ENCODE data around the gene HCN1. TPM values are rescaled to one million over a fixed set of nuclear protein-coding genes. Genes with fewer than 3 reads are reported as not detected.

Gene HCN1
- total and polyA plus RNA-seq, 2 of the 8 experiments (the other 6 are each of a cell fraction or from before 2014, with no cell fraction given), result 1.1 to 6.7 TPM

GRCh38 chr5:45737153-45737552 lies 41.0 kb upstream of the HCN1 start:
- 84% methylated on average over 5 of the region's 5 CpGs; no CpG with 5 or more reads in 1 of the 2 experiments for WGBS, 2 experiments (ENCODE audit: extremely low coverage in 1 of 2, insufficient coverage in 1 of 2, insufficient read length in 1 of 2, insufficient replicate concordance in 2 of 2, low coverage in 1 of 2, low lambda C conversion rate in 2 of 2, missing lambda C conversion rate in 1 of 2)
- Histone ChIP-seq H2BK120ac (replicated peaks; ENCODE audit: low read depth, low read length) (no peak overlapping the region), H3K4me2 (ENCODE audit: insufficient read depth in 1 of 2, low read depth in 2 of 2, low read length in 2 of 2) (no peak overlapping the region), H2AK5ac (ENCODE audit: low read depth, low read length) (no peak overlapping the region), H4K8ac (ENCODE audit: extremely low read depth, insufficient read depth, low read length) (no peak overlapping the region), H4K5ac (ENCODE audit: insufficient read length, low read depth, low read length) (no peak overlapping the region), H3K4me3 (ENCODE audit: extremely low read depth in 1 of 4, insufficient read depth in 2 of 4, low read depth in 3 of 4, low read length in 4 of 4) (no peak overlapping the region), H3K27ac (ENCODE audit: low read depth, low read length) (no peak overlapping the region), H3K36me3 (ENCODE audit: control insufficient read depth in 2 of 4, insufficient read depth in 4 of 4, low read length in 3 of 4) (no peaks in the 10 kb centered on the region), H3K9ac (replicated peaks in 1 of 4; ENCODE audit: extremely low read depth in 1 of 4, low read depth in 3 of 4, low read length in 3 of 4) (no peak overlapping the region), H2BK12ac (ENCODE audit: low read depth, low read length) (no peak overlapping the region), H4K91ac (replicated peaks; ENCODE audit: insufficient read length, low read length) (no peak overlapping the region), H3K9me3 (ENCODE audit: insufficient read depth in 2 of 2, low read depth in 1 of 2, low read length in 1 of 2) (no peaks in the 10 kb centered on the region), H3K23me2 (ENCODE audit: low read depth, low read length) (no peaks in the 10 kb centered on the region; the same call in 1 of the 2 replicates), H3K14ac (ENCODE audit: insufficient read length) (no peak overlapping the region), H3K27me3 (replicated peaks in 1 of 4; ENCODE audit: control insufficient read depth in 3 of 4, extremely low read depth in 1 of 4, insufficient read depth in 3 of 4, low read length in 3 of 4) (no peaks in the 10 kb centered on the region), H2BK15ac (ENCODE audit: low read length) (no peak overlapping the region), H2AFZ (ENCODE audit: low read length) (no peak overlapping the region), H3K79me2 (ENCODE audit: control insufficient read depth in 1 of 2, insufficient read depth in 2 of 2, low read length in 2 of 2) (no peaks in the 10 kb centered on the region), H3K56ac (replicated peaks; ENCODE audit: insufficient read length, low read depth, low read length) (no peak overlapping the region), H3K4ac (replicated peaks; ENCODE audit: insufficient read length, low read depth, low read length) (no peak overlapping the region), H3K23ac (ENCODE audit: insufficient read length) (no peak overlapping the region), H2BK20ac (ENCODE audit: low read length) (no peak overlapping the region), H3K18ac (ENCODE audit: extremely low read depth, low read length) (no peak overlapping the region), H2BK5ac (ENCODE audit: low read depth, low read length) (no peak overlapping the region), H3K79me1 (ENCODE audit: low read depth, low read length) (no peaks in the 10 kb centered on the region), H4K20me1 (replicated peaks in 1 of 2; ENCODE audit: control insufficient read depth in 1 of 2, insufficient read depth in 2 of 2, low read length in 2 of 2) (no peaks in the 10 kb centered on the region), H3K4me1 (replicated peaks in 1 of 4; ENCODE audit: control insufficient read depth in 3 of 4, insufficient read depth in 4 of 4, low read length in 3 of 4) (0 out of 7 replicates have a peak, but pooled peaks cover 0 to 1% (median 0%) of the 10 kb centered on the region in 4 experiments)
- TF ChIP-seq E2F6 (IDR thresholded peaks at IDR 0.05) (no peak), GTF2F1 (IDR thresholded peaks at IDR 0.05; ENCODE audit: borderline replicate concordance, low read depth, low read length) (no peak), SIX5 (IDR thresholded peaks at IDR 0.05; ENCODE audit: low read depth, low read length) (no peak), ATF3 (IDR thresholded peaks at IDR 0.05; ENCODE audit: insufficient read depth, low read depth, low read length) (no peak), BRCA1 (IDR thresholded peaks at IDR 0.05; ENCODE audit: low read depth, low read length) (no peak), TAF1 (IDR thresholded peaks at IDR 0.05; ENCODE audit: low read depth, low read length) (no peak), NANOG (IDR thresholded peaks at IDR 0.05; ENCODE audit: insufficient read depth, low read depth, low read length, poor library complexity, severe bottlenecking) (no peak), JUND (IDR thresholded peaks at IDR 0.05; ENCODE audit: low read length) (no peak), GABPA (IDR thresholded peaks at IDR 0.05; ENCODE audit: borderline replicate concordance, insufficient read depth, low read length) (no peak), MAFK (IDR thresholded peaks at IDR 0.05; ENCODE audit: low read depth, low read length) (no peak), JUN (IDR thresholded peaks at IDR 0.05; ENCODE audit: low read depth, low read length) (no peak)
- TF ChIP-seq, protein P1, sequence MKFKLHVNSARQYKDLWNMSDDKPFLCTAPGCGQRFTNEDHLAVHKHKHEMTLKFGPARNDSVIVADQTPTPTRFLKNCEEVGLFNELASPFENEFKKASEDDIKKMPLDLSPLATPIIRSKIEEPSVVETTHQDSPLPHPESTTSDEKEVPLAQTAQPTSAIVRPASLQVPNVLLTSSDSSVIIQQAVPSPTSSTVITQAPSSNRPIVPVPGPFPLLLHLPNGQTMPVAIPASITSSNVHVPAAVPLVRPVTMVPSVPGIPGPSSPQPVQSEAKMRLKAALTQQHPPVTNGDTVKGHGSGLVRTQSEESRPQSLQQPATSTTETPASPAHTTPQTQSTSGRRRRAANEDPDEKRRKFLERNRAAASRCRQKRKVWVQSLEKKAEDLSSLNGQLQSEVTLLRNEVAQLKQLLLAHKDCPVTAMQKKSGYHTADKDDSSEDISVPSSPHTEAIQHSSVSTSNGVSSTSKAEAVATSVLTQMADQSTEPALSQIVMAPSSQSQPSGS (IDR thresholded peaks at IDR 0.05; ENCODE audit: low read length), result no peak
- POLR2A ChIA-PET (ENCODE audit: partially characterized antibody), result no interaction called here
- CTCF ChIA-PET (ENCODE audit: partially characterized antibody), result no interaction called here
- DNase-seq (ENCODE audit: low read depth in 1 of 2, low spot score in 2 of 2) (no peak), FAIRE-seq (no peak)

Data from H1 (cell line).